Posterior vena cava (tissue), 2 donors: ENCODE results near the gene DRD1. TPM values are rescaled to one million over a fixed set of nuclear protein-coding genes. Genes with fewer than 3 reads are reported as not detected.
"Not testable (repeated sequence)": the region's sequence is repeated elsewhere in the genome, so short reads cannot be mapped to it uniquely, and the experiment has no call there.

Source experiments
- DNase-seq: peaks from one replicate; pipeline ENCODE4 v3.0.0-alpha.2; 2020; ENCODE audit warnings: low spot score
- intact Hi-C, 2 donors: fragments of 100-400 bp; cut with DNase I; formaldehyde crosslinking; loops; one replicate each; pipeline versions ENCODE4 v1.14.1 to v1.14.2; 2022 to 2023
- total RNA-seq, 2 donors: library from RNA; stranded (reverse); fragmentation: NEBNext Ultra II Directional; extraction: Animal tissue kit (Norgen Biotek cat#: 25700); gene quantifications; one replicate each; pipeline ENCODE4 v1.2.1, GENCODE V29; 2021
- donor health status: DM: yes; HTN: yes; CAD: no.
- donor health status: DM: yes; HTN: yes; CAD: no.

The DRD1 gene
- total RNA-seq, 2 donors from 2014 or later: 0.14 to 0.29 TPM

DNA sequence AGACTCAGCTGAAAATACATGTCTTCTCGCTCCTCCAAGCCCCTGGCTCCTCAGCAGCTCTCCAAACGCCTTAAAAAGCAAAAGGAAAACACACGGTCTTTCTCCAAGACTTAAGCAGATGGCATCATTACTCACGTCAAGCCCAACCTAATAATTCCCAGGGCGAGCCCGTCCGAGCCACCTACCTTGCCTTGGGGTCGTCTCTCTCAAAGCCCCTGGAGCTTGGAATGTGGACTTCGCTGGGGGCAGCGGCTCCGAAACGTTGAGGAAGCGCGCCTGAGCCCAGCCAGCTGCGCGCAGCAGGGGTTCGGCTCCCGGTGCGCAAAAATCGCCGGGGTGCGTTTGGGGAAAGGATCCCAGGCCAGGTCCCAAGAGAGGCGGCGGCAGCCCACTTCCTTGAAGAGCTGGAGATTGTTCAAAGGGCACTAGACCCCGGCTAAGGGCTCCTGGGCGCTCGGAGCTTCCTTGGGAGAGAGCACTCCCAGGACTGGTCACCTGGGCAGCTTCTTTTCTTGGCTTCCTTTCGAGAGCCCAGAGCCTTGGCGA lies 395 bp downstream of the DRD1 start:
- no peak for DNase-seq
- intact Hi-C loops: loop anchor here (2.0 kb wide), 2 partner anchors 489 to 493 kb away; no protein-coding TSS in a partner anchor

DNA sequence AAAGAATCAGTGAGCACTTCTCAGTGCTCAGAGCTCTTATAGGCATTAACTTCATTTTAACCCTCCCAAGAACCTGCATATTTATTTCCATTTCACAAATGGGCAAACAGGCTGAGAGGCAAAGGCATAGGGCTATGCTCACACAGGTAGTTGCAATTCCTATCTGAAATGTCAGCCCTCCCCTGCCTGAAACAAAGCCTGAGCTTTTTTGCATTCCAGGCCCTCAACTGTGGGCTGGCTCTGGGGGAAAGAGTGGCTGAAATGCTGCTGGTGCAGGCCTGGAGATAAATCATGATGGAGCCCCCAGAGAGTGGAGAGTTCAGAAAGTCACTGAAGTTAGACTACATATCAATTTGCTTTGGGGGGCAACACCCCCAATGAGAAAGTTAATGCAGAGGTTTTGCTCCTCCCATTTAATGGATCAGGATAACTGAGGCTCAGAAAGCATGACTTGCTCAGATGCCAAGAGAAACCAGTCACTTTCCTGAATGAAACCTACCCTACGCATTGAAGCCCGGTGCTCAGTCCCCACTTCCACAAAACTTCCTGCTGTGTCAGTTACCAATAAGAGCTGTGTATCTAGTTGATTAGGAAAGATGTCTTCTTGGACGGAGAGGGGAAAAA lies 5.6 kb downstream of the DRD1 start:
- no peak for DNase-seq
- intact Hi-C loops: no loop called here

DNA sequence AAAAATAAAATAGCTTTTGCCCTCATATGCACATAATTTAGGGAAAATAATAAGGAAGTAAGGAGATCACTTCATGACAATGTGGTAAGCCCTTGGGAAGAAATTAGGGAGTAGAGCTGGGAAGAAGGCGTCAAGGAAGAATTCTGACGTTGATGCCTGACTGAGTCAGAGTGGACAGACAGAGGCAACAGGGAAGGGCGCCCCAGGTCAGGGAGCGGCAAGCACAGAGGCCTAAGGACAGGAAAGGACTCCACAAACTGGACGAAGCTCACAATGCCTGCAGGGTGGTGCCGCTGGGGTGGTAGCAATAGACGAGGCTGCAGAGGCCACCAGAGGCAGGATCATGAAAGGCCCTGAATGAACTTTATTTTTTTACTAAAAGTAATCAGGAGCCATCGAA lies 7.6 kb downstream of the DRD1 start:
- intact Hi-C loops: no loop called here
- DNase-seq: no peak

DNA sequence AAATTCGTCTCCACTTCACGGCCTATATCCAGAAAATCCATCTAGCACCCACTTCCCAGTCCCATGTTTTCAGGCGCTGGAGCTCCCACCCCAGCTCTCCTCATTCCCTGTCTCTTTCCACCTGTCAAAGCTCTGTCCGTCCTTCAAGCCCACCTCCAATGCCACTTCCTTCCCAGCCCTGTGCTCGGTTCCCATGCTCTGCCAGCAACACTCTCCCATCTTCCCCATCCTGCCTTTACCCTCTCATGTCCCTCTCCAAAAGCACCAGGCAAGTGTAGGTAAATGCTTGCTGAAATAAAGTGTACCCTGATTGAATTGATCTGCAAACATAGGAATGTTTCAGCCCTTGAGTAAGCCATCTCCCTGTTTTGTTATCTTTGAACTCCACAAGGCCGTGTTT lies 9.2 kb downstream of the DRD1 start:
- intact Hi-C loops: no loop called here

DNA sequence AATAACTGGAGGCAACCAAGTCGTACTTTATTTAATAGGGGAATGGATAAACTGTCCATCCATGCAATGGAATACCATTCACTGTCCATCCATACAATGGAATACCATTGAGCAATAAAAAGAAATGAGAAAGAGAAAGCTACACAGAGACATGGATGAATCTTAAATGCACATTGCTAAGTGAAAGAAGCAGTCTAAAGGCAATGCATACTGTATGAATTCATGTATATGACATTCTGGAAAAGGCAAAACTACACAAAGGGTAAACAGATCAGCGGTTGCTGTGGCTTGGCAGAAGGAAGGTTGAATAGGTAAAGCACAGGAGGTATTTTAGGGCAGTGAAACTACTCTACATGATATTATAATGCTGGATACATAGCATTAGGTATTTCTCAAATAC lies 16.2 kb downstream of the DRD1 start:
- intact Hi-C loops: no loop called here
- no peak for DNase-seq

More for the DNA sequence above, 9.2 kb downstream of the DRD1 start:
- DNase-seq: no peak

DNA sequence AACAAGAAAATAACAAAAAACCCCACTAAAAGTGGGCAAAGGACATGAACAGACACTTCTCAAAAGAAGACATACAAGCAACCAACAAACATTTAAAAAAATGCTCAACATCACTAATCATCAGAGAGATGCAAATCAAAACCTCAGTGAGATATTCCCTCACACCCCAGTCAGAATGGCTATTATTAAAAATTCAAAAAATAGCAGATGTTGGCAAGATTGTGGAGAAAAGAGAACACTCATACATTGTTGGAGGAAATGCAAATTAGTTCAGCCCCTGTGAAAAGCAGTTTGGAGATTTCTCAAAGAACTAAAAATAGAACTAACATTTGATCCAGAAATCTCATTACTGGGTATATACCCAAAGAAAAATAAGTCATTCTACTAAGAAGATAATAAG lies 19.4 kb downstream of the DRD1 start:
- intact Hi-C loops, DNase-seq: not testable (repeated sequence)

DNA sequence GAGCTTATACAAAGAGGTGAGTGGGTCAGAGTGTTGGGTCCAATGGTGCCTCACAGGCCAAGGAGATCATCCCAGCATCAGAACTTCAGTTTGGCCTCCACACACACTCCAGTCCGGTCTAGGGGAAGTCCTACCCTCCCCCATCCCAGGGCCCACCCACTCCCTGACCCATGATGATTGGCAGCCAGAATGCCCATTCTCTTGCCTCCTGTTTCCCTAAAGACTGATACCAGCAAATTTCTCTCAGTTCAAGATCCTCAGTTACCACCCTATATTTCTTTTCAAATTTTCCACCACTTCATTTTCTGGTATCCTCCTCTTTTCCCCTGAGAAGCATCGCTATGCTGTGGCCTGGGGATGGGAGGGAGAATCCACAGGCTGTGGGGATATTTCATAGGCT lies 21.9 kb downstream of the DRD1 start:
- no peak for DNase-seq
- intact Hi-C loops: no loop called here

DNA sequence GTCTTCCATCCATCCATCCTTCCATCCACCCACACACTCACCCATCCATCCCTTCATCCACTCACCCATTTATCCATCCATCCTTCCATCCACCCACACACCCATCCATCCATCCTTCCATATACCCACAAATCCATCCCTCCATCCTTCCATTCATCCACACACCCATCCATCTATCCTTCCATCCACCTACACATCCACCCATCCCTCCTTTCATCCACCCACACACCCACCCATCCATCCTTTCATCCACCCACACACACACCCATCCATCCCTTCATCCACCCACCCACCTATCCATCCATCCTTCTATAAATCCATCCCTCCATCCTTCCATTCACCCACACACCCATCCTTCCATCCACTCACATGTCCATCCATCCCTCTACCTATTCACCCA lies 23.6 kb downstream of the DRD1 start:
- DNase-seq: no peak
- intact Hi-C loops: no loop called here

DNA sequence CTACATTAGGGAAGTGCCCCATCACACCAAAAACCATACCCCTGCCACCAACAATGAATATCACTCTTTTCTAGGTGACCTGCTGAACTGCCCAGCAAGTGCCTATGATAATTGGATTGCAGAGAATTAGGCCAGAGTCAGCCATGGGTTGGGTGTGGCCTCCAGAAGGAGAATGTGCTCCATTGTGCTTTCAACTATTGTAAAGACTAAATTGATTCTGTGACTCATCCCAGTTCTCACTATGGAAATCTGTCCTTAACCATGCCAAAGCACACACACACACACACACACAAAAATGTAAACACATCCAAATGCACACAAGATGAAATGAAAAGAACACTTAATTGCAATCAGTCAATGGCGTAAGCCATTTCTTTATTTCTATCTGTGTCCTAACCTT lies 25.7 kb downstream of the DRD1 start:
- intact Hi-C loops: no loop called here
- no peak for DNase-seq

DNA sequence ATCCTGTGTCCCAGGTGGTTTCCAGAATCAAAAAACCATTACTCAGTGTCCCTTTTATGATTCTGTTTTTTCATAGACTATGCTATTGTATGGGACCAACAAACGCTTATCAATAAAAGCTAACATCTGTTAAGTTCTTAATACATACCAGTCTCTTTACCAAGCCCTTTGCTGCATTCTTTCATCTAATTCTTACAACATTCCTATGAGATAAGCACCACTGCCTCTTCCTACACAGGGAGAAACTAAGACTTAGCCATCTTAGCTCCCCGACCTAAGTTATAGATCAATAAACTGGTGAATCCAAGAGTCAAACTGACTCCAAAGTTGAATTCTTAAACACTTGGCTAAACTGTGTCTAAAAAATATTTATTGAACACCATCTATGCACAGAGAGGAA lies 26.6 kb downstream of the DRD1 start:
- no peak for DNase-seq
- intact Hi-C loops: no loop called here

DNA sequence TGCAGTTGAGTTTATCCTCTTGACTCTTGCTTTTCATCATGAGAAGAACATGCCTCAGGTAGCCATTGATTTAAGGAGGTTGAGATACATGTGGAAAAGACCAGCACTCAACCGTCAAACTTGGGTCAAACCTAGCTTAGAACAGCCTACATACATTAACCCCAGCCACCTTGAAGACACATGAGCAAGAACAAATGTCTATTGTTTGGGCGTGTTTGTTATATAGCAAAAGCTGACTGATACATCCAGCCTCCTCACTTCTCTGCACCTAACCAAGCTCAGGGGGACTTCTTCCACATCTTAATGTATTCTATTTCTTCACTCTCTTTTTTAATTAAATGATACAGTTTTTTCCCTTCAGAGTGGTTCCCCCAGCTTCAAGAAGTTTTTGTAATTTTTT lies 28.7 kb downstream of the DRD1 start:
- DNase-seq: no peak
- intact Hi-C loops: no loop called here

DNA sequence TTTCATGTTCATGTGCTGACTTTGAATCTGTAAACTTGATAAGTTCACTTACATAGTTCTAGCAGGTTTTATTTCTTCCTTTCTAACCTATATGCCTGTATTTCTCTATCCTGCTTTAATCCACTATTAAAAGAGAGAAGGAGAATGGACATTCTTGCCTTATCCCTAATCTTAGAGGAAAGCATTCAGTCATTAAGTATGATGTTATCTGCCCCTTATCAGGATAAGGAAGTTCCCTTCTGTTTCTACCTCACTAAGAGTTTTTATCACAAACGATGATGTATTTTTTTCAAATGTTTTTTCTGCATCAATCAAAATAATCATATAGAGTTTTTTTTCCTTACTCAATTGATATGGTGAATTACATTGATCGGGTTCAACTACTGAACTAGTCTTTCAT lies 33.1 kb downstream of the DRD1 start:
- DNase-seq: no peak
- intact Hi-C loops: no loop called here

DNA sequence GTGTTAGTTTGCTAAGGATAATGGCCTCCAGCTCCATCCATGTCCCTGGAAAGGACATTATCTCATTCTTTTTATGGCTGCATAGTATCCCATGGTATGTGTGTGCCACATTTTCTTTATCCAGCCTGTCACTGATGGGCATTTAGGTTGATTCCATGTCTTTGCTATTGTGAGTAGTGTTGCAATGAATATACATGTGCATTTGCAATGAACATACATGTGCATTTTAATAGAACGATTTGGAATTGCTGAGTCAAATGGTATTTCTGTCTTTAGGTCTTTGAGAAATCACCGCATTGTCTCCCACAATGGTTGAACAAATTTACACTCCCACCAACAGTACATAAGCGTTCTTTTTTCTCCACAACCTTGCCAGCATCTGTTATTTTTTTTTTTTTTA lies 37.7 kb downstream of the DRD1 start:
- intact Hi-C loops: no loop called here

DNA sequence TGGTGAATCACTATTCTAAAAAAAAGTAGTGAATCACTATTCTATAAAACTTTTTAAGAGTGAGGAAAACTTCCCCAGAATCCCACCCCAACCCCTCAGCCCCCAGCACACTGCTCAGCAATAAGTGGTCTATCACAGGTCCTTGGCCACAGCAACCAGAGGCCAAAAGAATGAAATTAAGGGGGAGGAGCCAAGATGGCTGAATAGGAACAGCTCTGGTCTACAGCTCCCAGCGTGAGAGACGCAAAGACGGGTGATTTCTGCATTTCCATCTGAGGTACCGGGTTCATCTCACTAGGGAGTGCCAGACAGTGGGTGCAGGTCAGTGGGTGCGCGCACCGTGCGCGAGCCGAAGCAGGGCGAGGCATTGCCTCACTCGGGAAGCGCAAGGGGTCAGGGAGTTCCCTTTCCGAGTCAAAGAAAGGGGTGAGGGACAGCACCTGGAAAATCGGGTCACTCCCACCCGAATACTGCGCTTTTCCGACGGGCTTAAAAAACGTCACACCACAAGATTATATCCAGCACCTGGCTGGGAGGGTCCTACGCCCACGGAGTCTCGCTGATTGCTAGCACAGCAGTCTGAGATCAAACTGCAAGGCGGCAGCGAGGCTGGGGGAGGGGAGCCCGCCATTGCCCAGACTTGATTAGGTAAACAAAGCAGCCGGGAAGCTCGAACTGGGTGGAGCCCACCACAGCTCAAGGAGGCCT lies 46.2 kb downstream of the DRD1 start:
- intact Hi-C loops, DNase-seq: not testable (repeated sequence)

More for the DNA sequence above, 37.7 kb downstream of the DRD1 start:
- DNase-seq: no peak

DNA sequence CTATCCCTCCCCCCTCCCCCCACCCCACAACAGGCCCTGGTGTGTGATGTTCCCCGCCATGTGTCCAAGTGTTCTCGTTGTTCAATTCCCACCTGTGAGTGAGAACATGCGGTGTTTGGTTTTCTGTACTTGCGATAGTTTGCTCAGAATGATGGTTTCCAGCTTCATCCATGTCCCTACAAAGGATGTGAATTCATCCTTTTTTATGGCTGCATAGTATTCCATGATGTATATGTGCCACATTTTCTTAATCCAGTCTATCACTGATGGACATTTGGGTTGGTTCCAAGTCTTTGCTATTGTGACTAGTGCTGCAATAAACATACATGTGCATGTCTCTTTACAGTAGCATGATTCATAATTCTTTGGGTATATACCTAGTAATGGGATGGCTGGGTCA lies 48.6 kb downstream of the DRD1 start:
- DNase-seq, intact Hi-C loops: not testable (repeated sequence)

DNA sequence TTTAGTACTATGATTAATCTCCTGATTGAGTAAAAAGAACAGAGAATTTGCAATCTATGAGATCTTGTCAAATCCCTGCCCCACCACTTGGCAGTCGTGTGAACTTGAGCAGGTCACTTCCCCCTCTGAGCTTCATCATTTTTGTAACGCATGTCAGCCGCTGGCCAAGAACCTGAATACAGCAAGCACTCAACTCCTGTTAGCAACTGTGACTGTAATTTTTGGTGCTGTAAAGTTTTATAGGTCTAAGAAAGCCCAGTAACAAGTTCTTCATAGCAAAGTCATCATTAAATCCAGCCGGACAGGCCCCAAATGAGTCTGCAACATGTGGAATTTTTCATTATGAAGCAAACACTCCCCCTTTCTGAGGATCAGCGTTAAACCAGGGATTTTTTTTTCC lies 49.4 kb downstream of the DRD1 start:
- intact Hi-C loops: no loop called here
- DNase-seq: no peak

DNA sequence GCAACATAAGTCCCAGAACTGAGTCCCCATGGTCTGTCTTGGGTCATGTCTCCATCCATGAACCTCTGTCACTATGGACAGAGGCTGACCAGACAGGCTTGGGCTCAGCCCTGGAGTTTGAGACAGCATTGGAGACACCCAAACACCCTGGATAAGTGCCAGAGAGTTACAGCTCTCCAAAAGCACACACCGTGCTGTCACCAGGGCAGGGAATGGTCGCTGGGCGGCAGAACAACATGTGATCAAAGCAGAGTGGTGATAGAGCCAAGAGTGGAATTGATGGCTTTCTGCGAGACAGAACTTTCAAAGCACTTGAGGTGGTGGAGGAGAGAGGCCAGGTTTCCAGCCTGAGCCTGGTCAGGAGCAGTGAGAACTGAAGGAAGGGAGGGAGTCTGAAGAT lies 50.1 kb downstream of the DRD1 start:
- intact Hi-C loops: no loop called here
- DNase-seq: no peak

DNA sequence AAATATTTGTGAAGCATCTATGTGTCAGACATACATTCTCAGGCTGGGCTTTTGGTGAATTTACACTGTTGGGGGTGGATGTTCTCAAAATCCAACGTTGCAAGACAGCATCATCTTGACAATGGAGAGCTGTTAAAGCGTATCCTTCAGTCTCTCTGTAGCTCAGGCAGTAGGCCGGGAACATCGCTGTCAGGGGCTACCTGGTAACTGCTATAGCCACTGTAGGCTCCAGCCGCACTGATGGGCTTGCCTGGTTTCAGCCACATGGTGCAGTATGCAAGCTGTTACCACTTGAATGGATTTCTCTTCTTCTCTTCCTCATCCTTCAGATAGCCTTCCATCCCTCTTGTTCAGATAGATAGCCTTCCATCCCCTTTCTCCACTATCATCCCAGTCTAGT lies 51.7 kb downstream of the DRD1 start:
- intact Hi-C loops: no loop called here
- DNase-seq: no peak

DNA sequence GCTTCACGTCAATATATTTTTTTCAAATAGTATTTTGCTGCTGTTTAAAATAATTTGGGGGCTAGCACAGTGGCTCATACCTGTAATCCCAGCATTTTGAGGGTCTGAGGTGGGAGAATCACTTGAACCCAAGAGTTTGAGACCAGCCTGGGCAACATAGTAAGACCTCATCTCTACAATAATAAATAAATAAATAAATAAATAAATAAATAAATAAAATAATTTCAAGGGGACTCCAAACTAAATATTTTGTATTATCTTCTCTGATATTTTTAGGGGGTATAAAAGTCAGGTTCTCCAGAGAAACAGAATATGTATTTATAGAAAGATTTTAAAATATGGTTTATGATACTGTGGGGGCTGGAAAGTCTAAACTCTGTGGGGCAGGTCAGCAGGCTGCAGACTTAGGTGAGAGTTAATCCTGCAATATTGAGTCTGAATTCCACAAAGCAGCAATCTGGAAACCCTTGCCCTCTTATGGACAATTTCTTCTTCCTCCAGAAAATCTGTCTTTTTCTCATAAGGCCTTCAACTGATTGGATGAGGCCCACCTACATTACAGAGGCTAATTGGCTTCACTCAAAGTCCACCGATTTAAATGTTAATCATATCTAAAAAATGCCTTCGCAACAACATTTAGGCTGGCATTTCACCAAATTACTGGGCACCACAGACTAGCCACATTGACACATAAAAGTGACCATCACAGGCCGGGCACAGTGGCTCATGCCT lies 53.5 kb downstream of the DRD1 start:
- intact Hi-C loops: no loop called here
- DNase-seq: no peak
